ENCODE data around the gene SH3RF2. TPM values are rescaled to one million over a fixed set of nuclear protein-coding genes. Genes with fewer than 3 reads are reported as not detected.
"Not testable (repeated sequence)": the region's sequence is repeated elsewhere in the genome, so short reads cannot be mapped to it uniquely, and the experiment has no call there.

Gene SH3RF2, protein sequence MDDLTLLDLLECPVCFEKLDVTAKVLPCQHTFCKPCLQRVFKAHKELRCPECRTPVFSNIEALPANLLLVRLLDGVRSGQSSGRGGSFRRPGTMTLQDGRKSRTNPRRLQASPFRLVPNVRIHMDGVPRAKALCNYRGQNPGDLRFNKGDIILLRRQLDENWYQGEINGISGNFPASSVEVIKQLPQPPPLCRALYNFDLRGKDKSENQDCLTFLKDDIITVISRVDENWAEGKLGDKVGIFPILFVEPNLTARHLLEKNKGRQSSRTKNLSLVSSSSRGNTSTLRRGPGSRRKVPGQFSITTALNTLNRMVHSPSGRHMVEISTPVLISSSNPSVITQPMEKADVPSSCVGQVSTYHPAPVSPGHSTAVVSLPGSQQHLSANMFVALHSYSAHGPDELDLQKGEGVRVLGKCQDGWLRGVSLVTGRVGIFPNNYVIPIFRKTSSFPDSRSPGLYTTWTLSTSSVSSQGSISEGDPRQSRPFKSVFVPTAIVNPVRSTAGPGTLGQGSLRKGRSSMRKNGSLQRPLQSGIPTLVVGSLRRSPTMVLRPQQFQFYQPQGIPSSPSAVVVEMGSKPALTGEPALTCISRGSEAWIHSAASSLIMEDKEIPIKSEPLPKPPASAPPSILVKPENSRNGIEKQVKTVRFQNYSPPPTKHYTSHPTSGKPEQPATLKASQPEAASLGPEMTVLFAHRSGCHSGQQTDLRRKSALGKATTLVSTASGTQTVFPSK
- total RNA-seq: 1.6 TPM
- long read RNA-seq, partial matches to known transcripts: 1 of 1 reads
- long read RNA-seq, other reads (novel, unspliced or antisense): 0 of 1 reads

DNA sequence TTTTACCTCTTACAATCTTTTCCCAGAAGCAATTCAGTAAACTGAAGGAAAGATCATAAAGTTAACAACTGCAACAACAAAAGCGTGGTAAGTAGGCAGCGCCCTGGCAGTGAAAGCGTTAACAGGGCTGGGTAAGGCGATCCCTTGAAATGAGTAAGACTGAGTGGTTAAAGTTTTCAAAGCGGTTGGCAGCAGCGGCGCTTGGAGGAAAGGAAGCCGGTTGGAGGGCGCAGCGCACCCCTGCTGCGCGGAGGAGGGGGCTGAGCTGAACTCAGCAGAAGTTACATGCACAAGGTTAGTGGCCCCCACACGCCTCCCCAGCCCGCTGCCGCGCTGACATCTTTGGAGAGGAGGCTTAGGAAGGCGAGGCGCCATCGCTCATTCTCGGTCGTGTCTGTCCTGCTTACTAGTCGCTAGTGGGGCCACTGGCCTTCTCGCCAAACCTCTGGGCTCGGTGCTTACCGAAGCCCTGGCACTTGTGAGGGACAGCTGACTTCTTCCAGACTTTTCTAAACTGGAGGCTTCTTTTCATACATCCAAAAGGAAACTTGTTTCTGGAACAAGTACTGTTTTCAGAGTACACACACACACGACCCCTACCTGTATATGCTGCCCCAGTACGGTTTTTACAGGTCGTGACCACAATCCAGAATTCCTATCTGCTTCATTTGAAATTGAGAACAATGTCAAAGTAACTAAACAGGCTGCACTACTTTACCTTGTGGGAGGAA is at the start of gene SH3RF2:
Gene SH3RF2 (plus strand): TSS at position 178 of the 731 bp plus-strand sequence. CDS start 1,351 bp downstream, outside the sequence.
- no peak for DNase-seq (ENCODE audit: low spot score)

DNA sequence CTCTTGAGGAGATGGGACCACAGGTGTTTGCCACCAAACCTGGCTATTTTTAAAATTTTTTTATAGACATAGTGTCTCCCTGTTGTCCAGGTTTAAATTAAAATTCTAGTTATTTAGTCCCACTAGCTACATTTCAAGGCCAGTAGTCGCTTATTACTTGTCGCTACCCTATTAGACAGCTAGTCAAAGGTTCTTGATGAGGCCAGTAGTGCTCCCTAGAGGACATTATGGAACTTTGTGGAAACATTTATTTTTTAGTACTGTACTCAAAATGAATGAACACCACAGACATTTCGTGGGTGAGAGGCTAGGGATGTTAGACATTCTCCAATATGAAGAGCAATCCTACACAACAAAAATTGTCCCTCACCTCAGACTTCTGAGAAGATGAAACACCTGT is 49.2 kb upstream of the SH3RF2 start:
- no peak for DNase-seq (ENCODE audit: low spot score)

DNA sequence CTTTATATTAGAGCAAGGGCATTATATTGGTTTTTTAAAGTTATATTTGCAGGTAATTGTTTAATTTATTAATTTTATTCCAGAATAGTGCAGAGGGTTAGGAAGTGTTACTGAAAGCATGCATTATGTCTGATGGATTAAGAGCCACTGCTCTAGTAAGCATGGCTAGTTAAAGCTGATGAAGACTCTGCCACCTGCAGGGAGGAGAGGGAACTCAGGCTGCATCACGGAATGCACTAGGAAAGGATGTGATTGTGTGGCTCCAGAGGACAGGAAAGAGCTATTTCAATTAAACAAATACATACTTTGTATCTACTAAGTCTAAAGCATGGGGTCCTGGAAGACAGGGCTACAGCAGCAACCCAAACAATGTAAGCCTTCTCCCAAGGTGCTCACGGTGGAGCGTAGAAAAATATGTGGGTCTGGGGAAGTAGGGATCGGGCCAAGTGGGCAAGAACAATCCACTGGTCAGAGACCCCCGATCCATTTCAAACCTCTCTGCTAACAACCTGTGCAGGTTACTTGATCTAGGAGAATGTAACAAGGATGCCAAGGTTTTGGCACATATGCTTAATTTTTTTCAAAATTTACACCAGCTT is 48.3 kb upstream of the SH3RF2 start:
- no peak for DNase-seq (ENCODE audit: low spot score)

DNA sequence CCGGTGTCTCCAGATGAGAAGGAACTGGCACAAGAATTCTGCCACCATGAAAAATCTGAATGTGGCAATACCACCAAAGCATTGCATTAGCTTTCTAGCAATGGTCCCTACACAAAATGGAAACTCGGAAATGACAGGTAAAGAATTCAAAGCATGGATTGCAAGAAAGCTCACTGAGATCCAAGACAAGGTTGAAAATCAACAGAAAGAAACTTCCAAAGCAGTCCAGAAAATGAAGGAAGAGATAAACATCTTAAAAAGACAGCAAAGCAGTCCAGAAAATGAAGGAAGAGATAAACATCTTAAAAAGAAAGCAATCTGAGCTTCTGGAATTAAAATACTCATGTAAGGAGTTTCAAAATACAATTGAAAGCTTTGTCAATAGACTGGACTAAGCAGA is 46.8 kb upstream of the SH3RF2 start:
- no peak for DNase-seq (ENCODE audit: low spot score)

DNA sequence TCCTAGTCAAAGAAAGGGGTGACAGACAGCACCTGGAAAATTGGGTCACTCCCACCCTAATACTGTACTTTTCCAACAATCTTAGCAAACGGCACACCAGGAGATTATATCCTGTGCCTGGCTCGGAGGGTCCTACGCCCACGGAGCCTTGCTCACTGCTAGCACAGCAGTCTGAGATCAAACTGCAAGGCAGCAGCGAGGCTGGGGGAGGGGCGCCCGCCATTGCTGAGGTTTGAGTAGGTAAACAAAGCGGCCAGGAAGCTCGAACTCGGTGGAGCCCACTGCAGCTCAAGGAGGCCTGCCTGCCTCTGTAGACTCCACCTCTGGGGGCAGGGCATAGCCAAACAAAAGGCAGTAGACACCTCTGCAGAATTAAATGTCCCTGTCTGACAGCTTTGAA is 45.0 kb upstream of the SH3RF2 start:
- DNase-seq (ENCODE audit: low spot score): not testable (repeated sequence)

DNA sequence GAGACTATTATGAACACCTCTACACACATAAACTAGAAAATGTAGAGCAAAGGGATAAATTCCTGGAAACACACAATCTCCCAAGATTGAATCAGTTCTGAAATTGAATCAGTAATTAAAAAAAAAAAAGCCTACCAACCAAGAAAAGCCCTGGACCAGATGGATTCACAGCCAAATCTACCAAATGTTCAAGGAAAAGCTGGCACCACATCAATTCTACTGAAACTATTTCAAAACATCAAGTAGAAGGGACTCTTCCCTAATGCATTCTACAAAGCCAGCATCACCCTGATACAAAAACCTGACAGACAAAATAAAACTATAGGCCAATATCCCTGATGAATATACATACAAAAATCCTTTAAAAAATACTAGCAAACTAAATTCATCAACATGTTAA is 38.2 kb upstream of the SH3RF2 start:
- DNase-seq (ENCODE audit: low spot score): no peak

DNA sequence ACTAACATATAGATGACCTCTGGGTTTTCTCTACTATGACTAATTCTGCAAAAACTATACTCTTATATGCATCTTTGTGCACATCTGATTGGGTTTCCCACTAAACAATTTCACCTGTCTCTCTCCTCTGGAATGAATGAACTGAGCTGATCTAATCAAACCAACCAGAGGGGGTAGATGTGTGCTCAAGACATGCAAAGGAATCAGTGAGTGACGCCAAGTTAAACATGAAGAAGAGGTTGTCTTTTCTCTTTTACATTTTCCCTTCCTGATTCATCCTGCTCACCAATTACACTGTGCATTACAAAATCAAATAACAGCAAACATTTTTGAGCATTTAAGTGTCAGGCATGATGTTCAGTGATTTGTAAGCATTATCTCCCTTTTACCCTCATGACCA is 34.0 kb upstream of the SH3RF2 start:
- no peak for DNase-seq (ENCODE audit: low spot score)

DNA sequence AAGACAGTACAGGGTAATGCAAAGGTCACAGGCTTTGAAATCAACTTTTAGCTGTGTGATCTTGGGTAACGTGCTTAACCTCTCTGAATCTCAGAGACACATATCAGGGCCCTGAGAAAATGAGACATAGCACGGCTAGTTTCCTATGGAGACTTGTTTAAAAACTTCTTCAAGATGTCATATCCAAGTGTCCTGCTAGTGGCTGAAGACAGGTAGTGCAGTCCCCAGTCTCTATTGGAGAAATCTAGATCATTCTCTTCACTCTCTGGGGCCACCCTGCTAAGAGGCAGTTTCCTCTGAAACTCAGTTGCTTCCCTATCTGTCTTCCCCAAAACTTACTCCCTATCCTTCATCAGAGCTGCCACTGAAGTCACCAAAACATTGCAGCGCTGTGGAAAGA is 33.3 kb upstream of the SH3RF2 start:
- no peak for DNase-seq (ENCODE audit: low spot score)

DNA sequence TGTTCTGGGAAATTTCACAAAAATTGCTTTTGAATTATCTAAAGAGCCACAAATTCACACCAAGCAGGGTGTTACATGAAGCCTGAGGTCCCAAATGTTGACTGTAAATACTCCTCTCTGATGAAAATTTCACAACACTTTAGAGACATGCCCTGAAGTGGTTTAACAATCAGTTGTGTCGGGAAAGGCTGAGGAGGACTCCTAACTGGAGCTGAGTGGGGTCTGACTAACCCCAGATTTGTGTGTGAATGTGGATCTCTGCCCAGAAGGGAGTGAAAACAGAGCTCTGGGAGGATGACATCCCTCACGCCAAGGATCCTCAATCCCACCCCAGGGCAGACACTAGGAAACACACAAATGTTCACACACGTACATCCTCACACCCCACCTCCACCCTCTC is 32.5 kb upstream of the SH3RF2 start:
- no peak for DNase-seq (ENCODE audit: low spot score)

DNA sequence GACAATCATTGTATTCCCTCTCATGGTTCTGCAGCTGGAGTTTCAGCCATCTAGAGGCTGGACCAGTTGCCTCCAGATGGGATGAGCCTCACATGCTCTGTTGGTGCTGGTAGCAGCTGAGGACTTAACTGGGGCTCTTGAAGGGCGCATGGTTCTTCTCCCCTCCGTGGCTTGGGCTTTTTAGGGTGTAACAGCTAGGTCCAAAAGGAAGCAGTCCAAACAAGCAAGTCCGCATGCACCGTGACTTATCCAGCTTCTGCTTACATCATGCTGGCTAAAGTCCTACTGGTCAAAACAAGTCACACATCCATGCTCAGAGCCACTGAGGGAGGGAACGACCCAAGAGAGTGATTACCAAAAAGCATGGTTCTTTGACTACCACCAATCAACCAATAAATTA is 31.6 kb upstream of the SH3RF2 start:
- no peak for DNase-seq (ENCODE audit: low spot score)

DNA sequence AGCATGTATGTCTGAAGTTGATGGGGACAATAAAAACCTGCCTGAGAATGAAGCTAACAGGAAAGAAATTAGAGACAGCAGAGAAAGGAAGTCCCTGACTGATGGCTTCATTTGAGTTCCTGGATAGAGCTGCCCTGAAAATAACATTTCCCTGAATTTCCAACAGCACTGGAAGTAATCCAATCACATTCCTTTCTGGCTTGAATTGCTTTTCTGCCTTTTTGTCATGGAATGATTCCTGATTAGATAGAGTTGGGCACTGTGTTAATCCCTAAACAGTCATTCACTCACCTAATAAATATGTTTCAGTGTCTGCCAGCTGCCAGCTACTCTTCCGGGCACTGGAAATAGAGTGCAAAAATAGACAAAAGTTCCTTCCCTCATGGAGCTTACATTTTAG is 30.0 kb upstream of the SH3RF2 start:
- DNase-seq (ENCODE audit: low spot score): no peak

DNA sequence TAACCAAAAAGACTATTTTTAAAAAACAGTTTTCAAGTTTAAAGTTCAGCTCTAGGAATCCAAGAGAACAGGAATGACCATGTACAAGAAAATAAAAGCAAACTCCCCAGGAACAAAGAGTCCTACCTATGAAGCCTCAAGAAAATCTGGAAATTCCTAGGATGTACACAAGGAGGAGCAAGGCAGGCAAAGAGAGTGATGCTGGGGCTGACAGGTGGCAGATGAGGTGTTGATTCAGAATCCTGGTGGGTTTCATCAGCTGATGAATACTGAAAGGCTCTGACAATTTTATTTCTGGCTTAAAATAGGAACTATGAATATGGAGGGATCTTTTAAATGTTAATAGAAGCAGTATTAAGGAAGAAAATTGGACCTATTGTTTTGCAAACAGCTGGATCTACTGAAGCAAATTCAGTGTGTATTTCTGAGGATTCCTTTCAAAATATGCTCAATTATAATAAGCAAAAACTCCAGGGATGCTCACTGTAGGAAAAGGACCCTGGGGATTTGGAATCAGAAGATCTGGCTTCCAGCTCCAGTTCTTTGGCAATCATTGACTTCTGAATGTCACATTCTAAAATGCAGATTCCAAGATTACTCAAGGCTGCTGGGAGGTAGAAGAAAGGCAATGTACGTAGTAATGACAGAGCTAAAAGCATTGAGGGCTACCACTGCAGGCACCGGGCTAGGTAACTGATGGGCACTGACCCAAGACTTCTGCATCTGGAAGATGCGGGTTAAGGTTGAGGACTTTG is 28.0 kb upstream of the SH3RF2 start:
- no peak for DNase-seq (ENCODE audit: low spot score)

DNA sequence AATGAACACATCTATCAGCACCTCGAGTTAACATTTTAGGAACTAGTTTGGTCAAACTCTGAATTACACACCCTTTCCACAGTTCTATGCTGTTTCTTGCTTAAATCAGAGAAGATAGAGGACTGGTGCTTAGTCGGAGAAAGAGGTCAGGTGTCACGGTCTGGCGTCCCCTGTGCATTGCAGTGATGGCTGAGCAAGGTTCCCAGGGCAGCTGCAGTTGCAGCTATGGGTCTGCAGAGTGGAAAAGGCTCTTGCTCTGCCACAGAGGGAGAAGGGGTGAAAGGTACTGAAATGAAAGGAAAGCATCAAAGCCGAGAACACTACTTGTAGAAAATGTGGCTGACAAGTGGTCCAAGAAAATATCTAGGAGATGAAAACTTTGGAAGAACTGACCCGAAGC is 25.2 kb upstream of the SH3RF2 start:
- no peak for DNase-seq (ENCODE audit: low spot score)

DNA sequence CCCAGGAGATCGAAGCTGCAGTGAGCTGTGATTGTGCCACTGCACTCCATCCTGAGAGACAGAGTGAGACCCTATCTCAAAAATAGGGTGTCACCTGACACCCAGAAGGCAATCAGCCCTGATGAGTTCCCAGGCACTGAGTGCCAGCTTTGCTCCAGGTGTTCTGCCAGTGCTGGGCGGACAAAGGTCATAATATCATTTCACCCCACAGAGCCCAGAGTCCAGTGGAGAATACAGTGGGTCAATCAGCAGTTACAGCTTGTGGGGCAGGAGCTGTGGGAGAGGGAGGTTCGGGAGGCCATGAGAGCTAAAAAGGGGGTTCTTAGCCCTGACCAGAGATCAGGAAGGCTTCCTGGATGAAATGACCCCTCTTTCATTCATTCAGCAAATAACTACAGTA is 24.4 kb upstream of the SH3RF2 start:
- no peak for DNase-seq (ENCODE audit: low spot score)

DNA sequence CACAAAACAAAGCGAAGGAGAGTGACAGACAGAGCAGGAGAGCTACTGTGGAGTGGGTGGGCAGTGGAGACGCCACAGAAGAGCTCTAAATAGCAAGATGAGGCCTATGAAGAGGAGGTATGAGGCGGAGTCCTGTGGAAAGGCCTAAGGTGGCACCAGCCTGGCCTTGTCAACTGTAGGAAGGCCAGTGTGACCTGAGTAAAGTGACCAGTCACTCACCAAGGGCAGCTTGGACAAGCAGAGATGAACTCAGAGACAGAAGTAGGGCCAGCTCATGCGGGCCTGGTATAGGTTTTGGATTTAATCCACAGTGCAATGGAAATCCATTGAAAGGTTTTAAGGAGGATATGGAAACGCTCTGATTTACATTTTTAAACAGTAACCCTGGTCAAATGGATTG is 23.8 kb upstream of the SH3RF2 start:
- DNase-seq (ENCODE audit: low spot score): no peak

DNA sequence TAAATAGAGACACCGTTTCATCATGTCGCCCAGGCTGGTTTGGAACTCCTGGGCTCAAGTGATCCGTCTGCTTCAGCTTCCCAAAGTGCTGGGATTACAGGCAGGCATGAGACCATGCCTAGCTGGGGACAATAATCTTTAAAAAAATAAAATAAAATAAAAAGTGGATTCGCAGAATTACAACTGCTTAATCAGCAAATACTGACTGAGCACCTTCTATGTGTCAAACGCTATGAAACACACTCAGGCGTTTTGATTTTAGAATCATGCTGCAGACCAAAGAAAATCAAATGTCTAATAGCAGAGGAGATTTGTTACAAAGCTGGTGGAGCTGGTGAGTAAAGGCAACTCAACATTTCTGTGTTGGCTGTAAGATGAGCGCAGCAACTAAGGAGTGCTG is 22.7 kb upstream of the SH3RF2 start:
- no peak for DNase-seq (ENCODE audit: low spot score)

DNA sequence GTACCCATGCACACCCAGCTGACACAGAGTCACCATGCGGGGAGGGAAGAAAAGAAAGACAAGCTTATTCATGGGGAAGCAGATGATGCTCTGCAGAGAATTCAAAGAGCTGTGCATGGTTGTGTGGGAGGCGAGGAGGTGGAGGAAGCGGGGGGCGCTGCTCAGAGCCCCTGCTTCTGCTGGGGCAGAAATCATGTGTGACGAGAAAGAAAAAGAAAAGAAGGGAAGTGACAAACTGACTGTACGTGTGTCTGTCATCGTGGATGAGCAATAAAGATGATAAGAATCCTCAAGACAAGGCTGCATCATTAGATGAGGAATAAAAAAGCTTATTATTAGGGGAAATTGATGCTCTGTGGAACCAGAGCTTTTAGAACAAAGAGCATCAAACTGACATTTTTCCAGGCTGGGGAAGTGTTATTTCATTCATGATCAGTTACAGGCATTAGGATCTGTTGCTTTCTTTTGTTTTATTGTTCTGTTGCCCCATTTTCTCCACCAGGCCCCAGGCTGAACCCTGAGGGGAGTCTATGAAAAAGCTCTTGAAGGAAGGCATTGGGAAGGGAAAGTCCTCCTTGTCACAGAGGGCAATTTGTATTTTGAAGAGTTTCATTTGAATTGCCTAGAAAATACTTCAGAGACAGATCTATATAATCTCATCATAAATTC is 20.3 kb upstream of the SH3RF2 start:
- DNase-seq (ENCODE audit: low spot score): no peak

DNA sequence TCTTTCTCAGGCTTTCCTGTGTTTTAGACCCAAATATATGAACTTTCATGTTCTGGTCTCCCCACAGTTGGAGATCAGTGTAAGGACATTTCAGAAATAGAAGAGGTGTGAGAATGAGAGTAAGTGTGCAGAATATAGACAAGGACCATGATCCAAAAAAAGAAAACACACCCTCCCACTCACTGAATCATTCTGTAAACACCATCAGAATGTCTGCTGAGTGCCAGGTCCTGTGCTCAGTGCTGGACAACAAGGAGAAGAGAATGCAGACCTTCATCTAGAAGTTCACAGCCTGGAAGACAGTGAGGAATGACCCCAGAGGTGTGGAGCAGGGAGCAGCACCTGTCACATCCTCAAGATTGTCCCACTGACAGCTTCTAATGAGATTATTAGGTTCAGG is 19.1 kb upstream of the SH3RF2 start:
- no peak for DNase-seq (ENCODE audit: low spot score)

DNA sequence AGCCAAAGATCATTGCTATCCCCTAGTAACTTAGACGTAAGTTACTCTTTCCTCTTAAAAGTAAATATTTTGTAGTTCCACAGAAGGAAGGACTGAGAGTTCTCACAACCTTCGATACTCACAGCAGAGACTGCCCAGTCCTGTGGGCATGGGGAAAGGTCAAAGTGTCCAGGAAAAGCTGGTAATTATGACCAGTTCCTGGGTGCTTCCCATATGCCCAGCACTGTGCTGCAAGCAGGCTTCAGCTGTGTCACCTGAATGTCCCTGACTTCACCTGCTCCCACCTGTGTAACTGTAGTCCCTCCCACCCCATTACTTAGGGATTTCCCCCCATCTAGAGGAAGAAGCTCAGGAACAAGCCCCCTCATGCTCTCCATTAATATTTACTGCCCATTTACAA is 18.0 kb upstream of the SH3RF2 start:
- DNase-seq (ENCODE audit: low spot score): no peak

DNA sequence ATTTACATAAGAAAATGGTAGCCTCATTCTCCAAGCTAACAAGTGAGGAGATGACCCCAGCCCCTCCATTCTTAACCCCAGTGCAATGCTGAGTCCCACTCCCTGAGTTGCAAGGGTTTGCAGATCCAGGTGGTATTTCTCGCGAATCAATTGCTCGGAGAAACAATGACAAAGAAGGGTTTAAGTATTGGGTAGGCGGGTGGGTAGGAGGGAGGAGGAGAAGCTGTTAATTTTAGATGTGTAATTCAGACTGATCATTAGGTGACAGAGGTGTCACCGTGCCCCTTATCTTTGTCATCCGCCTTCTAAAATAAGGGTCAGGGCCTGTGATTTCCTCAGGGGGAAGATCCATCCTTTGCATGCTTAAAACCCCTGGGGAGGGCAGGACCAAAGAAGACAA is 17.0 kb upstream of the SH3RF2 start:
- DNase-seq (ENCODE audit: low spot score): no peak
